LoVo (cell line): ENCODE results near the gene FMN1.

Experiments used
- DNase-seq: peaks from one replicate; pipeline ENCODE4 v3.0.0-alpha.2; 2016; ENCODE audit warnings: low spot score

FMN1 gene

GRCh38 chr15:32879980-32880379, 314.5 kb downstream of the FMN1 start:
- no peak for DNase-seq

DNA sequence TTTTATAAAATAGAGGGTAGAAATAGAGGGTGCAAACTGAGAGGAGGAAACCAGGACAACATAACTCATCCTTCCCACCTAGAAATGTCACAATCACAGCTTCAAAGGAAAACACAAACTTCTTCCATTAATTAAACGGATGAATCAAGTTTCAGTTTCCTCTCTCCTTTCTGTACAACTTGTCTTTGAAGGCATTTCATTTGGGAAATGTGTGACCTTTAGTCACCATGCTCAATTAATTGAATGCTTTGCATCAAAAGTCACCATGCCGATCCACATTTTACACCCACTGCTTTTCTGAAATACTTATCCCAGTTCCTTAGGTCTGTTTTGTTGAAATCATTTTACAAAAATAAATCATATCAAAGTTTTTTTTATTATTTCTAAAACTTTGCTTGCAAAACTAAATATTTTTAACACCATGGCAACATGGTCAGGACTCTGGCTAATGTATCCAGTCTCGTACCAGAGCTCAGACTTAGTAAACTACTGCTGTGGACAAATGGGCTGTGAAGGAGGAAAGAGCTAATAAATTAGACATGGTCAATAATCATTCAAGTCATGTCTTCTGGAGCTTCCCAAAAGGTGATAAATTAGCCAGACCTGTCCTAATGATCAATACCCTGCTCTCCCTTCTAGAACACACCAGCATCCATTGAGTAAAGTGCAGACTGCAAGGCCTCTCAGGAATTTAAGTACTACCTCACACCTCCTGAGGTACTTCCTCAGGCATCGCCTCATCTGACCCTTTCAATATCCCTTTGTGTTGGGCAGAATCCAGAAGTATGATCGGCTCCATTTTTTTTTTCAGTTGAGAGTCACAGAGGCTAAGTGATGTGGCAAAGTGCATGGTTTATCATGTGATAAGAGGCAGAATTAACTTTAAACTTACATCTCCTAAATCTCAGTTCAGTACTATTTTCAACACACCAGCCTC, 315.4 kb downstream of the FMN1 start:
- no peak for DNase-seq

DNA sequence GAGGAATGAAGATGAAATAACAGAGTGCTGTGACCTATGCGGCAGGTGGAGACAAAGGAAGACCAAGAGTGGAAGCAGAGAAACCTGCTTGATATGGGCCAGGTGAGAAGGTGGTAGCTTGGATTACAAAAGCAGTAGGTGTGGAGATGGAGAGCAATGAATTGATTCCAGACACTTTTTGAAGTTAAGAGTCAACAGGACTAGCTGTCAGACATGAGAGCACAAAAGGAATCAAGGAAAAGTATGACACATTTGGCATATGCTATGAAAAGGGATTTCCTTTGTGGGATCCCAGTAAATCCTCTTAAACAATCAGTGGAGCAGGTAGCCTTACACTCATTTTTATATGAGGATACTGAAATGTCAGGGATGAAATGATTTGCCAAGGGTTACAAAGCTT, 316.2 kb downstream of the FMN1 start:
- DNase-seq = no peak

DNA sequence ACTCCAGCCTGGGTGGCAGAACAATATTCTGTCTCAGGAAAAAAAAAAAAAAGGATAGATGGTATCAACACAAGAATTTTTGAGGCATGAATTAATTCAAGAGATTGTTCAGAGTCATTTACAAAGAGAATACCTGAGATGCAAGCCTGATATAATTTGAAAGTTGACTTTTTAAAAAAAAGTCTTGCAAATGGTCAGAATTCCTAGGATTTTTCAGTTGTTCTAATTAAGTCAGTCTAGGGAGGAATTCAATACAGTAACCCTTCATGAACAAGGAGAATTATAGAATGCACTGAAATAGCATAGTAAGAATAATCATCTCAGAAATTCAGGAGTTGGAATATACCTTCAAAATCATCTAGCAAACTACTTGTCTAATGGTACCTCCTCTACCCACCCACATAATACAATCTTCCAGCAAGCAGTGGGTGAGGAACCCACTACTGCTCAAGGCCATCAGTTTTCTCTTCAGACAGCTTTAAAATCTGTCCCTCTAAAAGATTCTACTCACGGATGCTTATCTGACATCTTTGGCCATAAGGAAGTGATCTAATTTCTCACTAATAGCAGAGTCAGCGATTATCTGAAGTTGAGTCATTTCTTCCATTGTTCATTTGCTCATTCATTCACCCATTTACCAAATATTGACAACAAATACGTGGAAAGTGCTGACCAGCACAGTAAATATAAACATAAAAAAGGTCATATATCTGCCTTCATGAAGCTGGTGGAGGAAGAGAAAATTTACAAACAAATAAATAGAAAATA, 317.1 kb downstream of the FMN1 start:
- DNase-seq = no peak

GRCh38 chr15:32873284-32874114, 321.0 kb downstream of the FMN1 start:
- no peak for DNase-seq

GRCh38 chr15:32872621-32873283, 321.8 kb downstream of the FMN1 start:
- DNase-seq = no peak

GRCh38 chr15:32871883-32872282, 322.6 kb downstream of the FMN1 start:
- DNase-seq = no peak

- DNase-seq = no peak
Measured at GRCh38 chr15:32870240-32871033, 324.1 kb downstream of the FMN1 start.

DNA sequence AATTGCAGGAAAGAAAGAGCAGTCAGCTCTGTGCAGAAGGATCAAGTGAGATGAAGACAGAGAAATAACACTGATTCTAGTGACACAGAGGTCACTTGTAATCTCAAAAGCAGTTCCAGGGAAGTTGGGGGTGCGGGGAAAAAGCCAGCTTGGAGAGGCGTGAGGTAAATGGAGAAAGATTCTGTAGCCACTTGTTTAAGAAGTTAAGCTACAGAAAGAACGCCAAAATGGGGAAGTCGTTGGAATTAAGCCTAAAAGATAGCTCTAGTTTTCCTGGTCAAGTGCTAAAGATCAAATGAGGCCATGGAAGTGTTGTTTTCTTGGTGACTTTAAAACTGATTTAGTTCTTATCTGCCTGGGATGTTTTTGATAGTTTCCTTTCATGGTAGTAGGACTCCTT, 324.7 kb downstream of the FMN1 start:
- DNase-seq = no peak

DNA sequence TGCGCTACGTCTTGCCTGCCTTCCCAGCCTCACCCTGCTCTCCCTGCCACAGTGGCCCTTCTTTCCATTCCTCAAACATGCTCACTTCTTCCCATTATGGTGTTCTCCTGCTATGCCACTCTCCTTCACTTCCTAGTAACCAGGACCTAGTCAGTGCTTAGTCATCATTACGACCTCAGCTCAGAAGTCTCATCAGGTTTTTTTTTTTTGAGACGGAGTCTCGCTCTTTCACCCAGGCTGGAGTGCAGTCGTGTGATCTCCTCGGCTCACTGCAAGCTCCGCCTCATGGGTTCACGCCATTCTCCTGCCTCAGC, 327.2 kb downstream of the FMN1 start:
- DNase-seq = peak; percentile 35

- no peak for DNase-seq
Measured at GRCh38 chr15:32866454-32867312, 327.8 kb downstream of the FMN1 start.

- DNase-seq = no peak
Measured at GRCh38 chr15:32864841-32865240, 329.7 kb downstream of the FMN1 start.

- DNase-seq = no peak
Measured at GRCh38 chr15:32864051-32864450, 330.5 kb downstream of the FMN1 start.

DNA sequence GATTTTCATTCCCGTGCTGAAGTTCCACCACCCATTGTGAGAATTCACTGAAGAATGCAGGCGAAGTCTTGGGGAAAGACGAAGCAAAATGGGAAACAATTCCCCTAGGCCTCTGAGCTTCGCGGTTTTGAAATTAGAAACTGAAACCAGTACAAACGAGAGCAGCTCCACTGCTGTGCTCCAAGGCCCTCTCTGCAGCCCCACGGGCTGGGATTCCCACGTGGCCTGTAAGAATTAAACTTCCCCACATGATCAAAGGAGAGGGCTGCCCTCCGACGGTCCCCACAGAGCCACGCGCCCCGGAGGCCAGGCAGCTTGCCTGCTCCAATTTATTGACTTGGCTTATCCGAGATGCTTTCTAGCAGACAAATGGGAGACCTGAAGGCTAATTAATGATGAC, 332.8 kb downstream of the FMN1 start:
- DNase-seq = no peak

DNA sequence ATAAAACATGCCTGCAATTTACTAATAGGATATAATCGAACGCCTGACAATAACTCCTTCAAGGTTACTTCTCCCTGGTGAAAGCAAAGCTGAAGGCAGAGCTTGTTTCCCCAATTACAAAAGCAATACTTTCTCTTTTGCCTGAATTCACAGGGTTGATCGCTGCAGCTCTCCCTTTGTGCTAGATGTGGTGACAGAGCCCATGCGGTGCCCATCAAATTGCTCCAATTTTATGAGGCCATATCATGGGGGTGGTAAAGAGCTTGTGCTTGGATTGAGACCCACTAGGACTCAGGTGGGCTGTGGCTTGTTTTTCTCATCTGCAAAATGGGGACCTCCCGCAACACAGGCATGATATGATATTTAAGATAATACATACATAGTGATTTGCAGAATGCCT, 333.3 kb downstream of the FMN1 start:
- DNase-seq = no peak

GRCh38 chr15:32859996-32860395, 334.5 kb downstream of the FMN1 start:
- DNase-seq = no peak

GRCh38 chr15:32859251-32859650, 335.3 kb downstream of the FMN1 start:
- DNase-seq = no peak

GRCh38 chr15:32857732-32858131, 336.8 kb downstream of the FMN1 start:
- no peak for DNase-seq

DNA sequence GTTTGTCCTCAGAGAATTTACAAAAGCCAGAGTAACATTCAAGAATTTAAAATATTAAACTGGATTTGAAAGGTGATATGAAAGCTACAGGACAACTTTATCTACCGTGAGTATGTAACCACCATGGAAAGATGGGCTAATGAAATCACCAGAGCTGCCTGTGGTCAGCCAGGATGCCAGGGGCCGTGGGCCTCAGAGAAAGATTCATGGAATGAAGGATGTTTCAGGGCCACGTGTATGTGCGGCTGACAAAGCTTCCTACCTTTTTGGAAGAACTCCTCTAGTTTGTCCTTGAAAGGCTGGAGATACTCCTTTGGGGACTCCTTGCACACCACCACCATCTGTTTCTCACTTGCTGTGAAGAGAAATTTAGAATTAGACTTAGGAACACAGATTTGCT, 337.8 kb downstream of the FMN1 start:
- DNase-seq = no peak

DNA sequence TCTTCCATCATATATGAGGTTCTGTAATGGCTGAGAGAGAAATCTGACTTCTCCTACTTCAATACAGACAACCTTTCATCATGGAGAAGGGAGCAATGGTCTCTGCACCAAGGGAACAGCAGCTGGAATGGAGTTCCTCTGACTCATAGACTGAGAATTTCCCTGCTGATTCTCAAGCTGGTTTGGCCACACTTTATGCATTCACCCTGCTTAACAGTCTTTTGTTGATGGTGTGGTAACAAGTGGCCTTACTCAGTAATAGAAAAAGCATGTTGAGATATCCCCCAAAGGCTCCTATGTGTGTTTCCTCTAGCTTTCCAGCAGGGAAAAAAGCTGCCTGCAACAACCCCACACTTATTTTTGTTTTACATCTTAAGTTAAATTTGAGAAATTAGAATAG, 338.6 kb downstream of the FMN1 start:
- peak; percentile 12 for DNase-seq
